CD14-positive monocyte (primary cell): ENCODE data around the gene UGCG. TPM values are rescaled to one million over a fixed set of nuclear protein-coding genes. Genes with fewer than 3 reads are reported as not detected.

Source experiments
- DNase-seq, 3 donors: peaks; one replicate each; pipeline ENCODE4 v3.0.0-alpha.2; 2011 to 2022
- H2AFZ ChIP-seq: 2 replicates; pipeline ENCODE4 v1.6.0; 2012; ENCODE audit warnings: mild to moderate bottlenecking, low read depth, low read length, inconsistent platforms; ENCODE audit not compliant: insufficient read depth, poor library complexity, severe bottlenecking
- H3K27ac ChIP-seq, 2 donors: 1 replicate in 1 of 2; 2 replicates in 1 of 2; pipeline ENCODE4 v1.5.1; 2012 to 2013; ENCODE audit warnings: low read length in 2 of 2, control low read depth in 1 of 2, inconsistent platforms in 1 of 2, low read depth in 1 of 2, mild to moderate bottlenecking in 1 of 2
- H3K27me3 ChIP-seq, 2 donors: one replicate each; pipeline versions ENCODE4 v1.6.0 to v1.6.1; 2011 to 2013; ENCODE audit warnings: low read length in 2 of 2; ENCODE audit not compliant: control insufficient read depth in 2 of 2, insufficient read depth in 2 of 2
- H3K36me3 ChIP-seq, 2 donors: replicated peaks in 1 of 2; 1 replicate in 1 of 2; 2 replicates in 1 of 2; pipeline versions ENCODE4 v1.5.1 to v1.6.1; 2012 to 2013; ENCODE audit warnings: low read length in 2 of 2, control low read depth in 1 of 2, inconsistent platforms in 1 of 2, mild to moderate bottlenecking in 1 of 2; ENCODE audit not compliant: insufficient read depth in 2 of 2, control insufficient read depth in 1 of 2
- H3K4me1 ChIP-seq, 2 donors: 1 replicate in 1 of 2; 2 replicates in 1 of 2; pipeline versions ENCODE4 v1.5.1 to v1.6.1; 2012 to 2013; ENCODE audit warnings: low read length in 2 of 2, control low read depth in 1 of 2, inconsistent platforms in 1 of 2, mild to moderate bottlenecking in 1 of 2, moderate library complexity in 1 of 2; ENCODE audit not compliant: insufficient read depth in 2 of 2, control insufficient read depth in 1 of 2
- H3K4me2 ChIP-seq: replicated peaks from 2 replicates; pipeline ENCODE3; 2012; ENCODE audit warnings: low read length, moderate library complexity, mild to moderate bottlenecking; ENCODE audit not compliant: poor library complexity, severe bottlenecking; ENCODE audit errors: extremely low read depth
- H3K4me3 ChIP-seq, 3 experiments: fragments of 200-600 bp in 1 of 3; sonication (generic) in 1 of 3; replicated peaks in 1 of 3; 1 replicate in 2 of 3; 2 replicates in 1 of 3; pipeline ENCODE4 v1.5.1; 2011 to 2013; ENCODE audit warnings: low read length in 3 of 3, mild to moderate bottlenecking in 3 of 3, control low read depth in 2 of 3, low read depth in 2 of 3, inconsistent platforms in 1 of 3, moderate library complexity in 1 of 3
- H3K79me2 ChIP-seq: 2 replicates; pipeline ENCODE4 v1.6.0; 2012; ENCODE audit warnings: mild to moderate bottlenecking, control low read depth, inconsistent platforms, low read length, moderate library complexity; ENCODE audit not compliant: insufficient read depth
- H3K9ac ChIP-seq: 2 replicates; pipeline ENCODE4 v1.6.0; 2017; ENCODE audit warnings: low read length, mild to moderate bottlenecking; ENCODE audit not compliant: insufficient read depth, poor library complexity, severe bottlenecking
- H3K9me3 ChIP-seq, 2 donors: replicated peaks in 1 of 2; 1 replicate in 1 of 2; 2 replicates in 1 of 2; pipeline versions ENCODE4 v1.5.1 to v1.6.1; 2012 to 2013; ENCODE audit warnings: low read length in 2 of 2, control low read depth in 1 of 2; ENCODE audit not compliant: control insufficient read depth in 1 of 2, insufficient read depth in 1 of 2
- H4K20me1 ChIP-seq: 2 replicates; pipeline ENCODE4 v1.6.0; 2012; ENCODE audit warnings: mild to moderate bottlenecking, low read length, control low read depth, moderate library complexity; ENCODE audit not compliant: insufficient read depth
- H3K27ac Mint-ChIP-seq, 7 donors: one replicate each; pipeline ENCODE4 v1.8.0; 2020; ENCODE audit warnings: mild to moderate bottlenecking in 7 of 7, mixed read lengths in 7 of 7, moderate library complexity in 6 of 7, inconsistent platforms in 2 of 7
- H3K27me3 Mint-ChIP-seq, 3 donors: one replicate each; pipeline ENCODE4 v1.8.0; 2021 to 2022; ENCODE audit warnings: low read depth in 3 of 3, mild to moderate bottlenecking in 3 of 3, mixed read lengths in 3 of 3, moderate library complexity in 3 of 3, inconsistent platforms in 1 of 3
- H3K36me3 Mint-ChIP-seq, 2 donors: one replicate each; pipeline ENCODE4 v1.8.0; 2020; ENCODE audit warnings: mixed read lengths in 2 of 2, inconsistent platforms in 1 of 2, mild to moderate bottlenecking in 1 of 2
- H3K4me1 Mint-ChIP-seq: one replicate; pipeline ENCODE4 v1.8.0; 2020; ENCODE audit warnings: mild to moderate bottlenecking, mixed read lengths
- H3K4me3 Mint-ChIP-seq, 2 donors: one replicate each; pipeline ENCODE4 v1.8.0; 2020; ENCODE audit warnings: mild to moderate bottlenecking in 2 of 2, mixed read lengths in 2 of 2, moderate library complexity in 1 of 2
- H3K9me3 Mint-ChIP-seq, 7 donors: one replicate each; pipeline ENCODE4 v1.8.0; 2020 to 2022; ENCODE audit warnings: mixed read lengths in 7 of 7, mild to moderate bottlenecking in 6 of 7, moderate library complexity in 6 of 7, inconsistent platforms in 2 of 7
- CTCF ChIP-seq: fragments of 200-600 bp; IDR thresholded peaks from one replicate; pipeline ENCODE4 v1.8.0; 2022; ENCODE audit warnings: antibody characterized with exemption, mild to moderate bottlenecking
- WGBS: methylation state at CpG from one replicate; pipeline ENCODE4 v1.1.5; 2013; ENCODE audit warnings: missing lambda C conversion rate; ENCODE audit not compliant: insufficient coverage; 5-methylcytosine and 5-hydroxymethylcytosine counted together
- intact Hi-C, 2 donors: fragments of 100-400 bp; cut with micrococcal nuclease; formaldehyde crosslinking; loops; one replicate each; pipeline versions ENCODE4 v1.15.0 to v1.15.1; 2023
- polyA plus RNA-seq, 3 donors: library from polyadenylated mRNA; depleted of rRNA in 1 of 3; unstranded in 2 of 3; stranded (reverse) in 1 of 3; fragments of 300-500 nt in 2 of 3; fragments of >200 nt in 1 of 3; fragmentation: Illumina TruSeq in 2 of 3; gene quantifications; 1 replicate in 2 of 3; 2 replicates in 1 of 3; pipeline ENCODE4 v1.2.3, GENCODE V29; 2012 to 2021

Gene UGCG
- polyA plus RNA-seq, 3 donors = 2.7 to 7.9 (median 4.1) TPM

GRCh38 chr9:111852291-111852690 lies 44.3 kb upstream of the UGCG start:
- Histone ChIP-seq H3K4me2 (no peak overlapping the region), H3K4me1 (peaks cover 9 to 15% of the 10 kb centered on the region in 2 donors), H4K20me1 (no peaks in the 10 kb centered on the region), H3K9ac (no peak overlapping the region), H2AFZ (no peak overlapping the region), H3K9me3 (no peaks in the 10 kb centered on the region), H3K27ac (no peak overlapping the region), H3K79me2 (no peaks in the 10 kb centered on the region), H3K4me3 (no peak overlapping the region), H3K27me3 (no peaks in the 10 kb centered on the region), H3K36me3 (no peaks in the 10 kb centered on the region)
- H3K27ac Mint-ChIP-seq = peak overlapping the region in 1 of 7 donors; percentile 27
- H3K4me3 Mint-ChIP-seq = no peak overlapping the region
- WGBS = no CpG with 5 or more reads among the region's 1 CpG
- H3K9me3 Mint-ChIP-seq = peaks cover 0 to 3% (median 0%) of the 10 kb centered on the region in 7 donors
- no peak for DNase-seq
- H3K4me1 Mint-ChIP-seq = peaks cover 22% of the 10 kb centered on the region
- H3K27me3 Mint-ChIP-seq = peaks cover 0 to 4% (median 0%) of the 10 kb centered on the region in 3 donors
- no peak for TF ChIP-seq CTCF
- intact Hi-C loops = no loop called here
- no peaks in the 10 kb centered on the region for H3K36me3 Mint-ChIP-seq

- Histone ChIP-seq H3K27ac (no peak overlapping the region), H3K9ac (no peak overlapping the region), H3K27me3 (no peaks in the 10 kb centered on the region), H3K36me3 (no peaks in the 10 kb centered on the region), H4K20me1 (no peaks in the 10 kb centered on the region), H2AFZ (no peak overlapping the region), H3K4me1 (peaks cover 9 to 15% of the 10 kb centered on the region in 2 donors), H3K9me3 (no peaks in the 10 kb centered on the region), H3K79me2 (no peaks in the 10 kb centered on the region), H3K4me3 (no peak overlapping the region), H3K4me2 (no peak overlapping the region)
- TF ChIP-seq CTCF = no peak
- no peak for DNase-seq
- H3K9me3 Mint-ChIP-seq = peaks cover 0 to 3% (median 0%) of the 10 kb centered on the region in 7 donors
- intact Hi-C loops = no loop called here
- peaks cover 0 to 4% (median 1%) of the 10 kb centered on the region in 3 donors for H3K27me3 Mint-ChIP-seq
- peak overlapping the region in 1 of 7 donors; percentile 6 for H3K27ac Mint-ChIP-seq
- H3K4me3 Mint-ChIP-seq = no peak overlapping the region
- peaks cover 22% of the 10 kb centered on the region for H3K4me1 Mint-ChIP-seq
- no peaks in the 10 kb centered on the region for H3K36me3 Mint-ChIP-seq
Observed at GRCh38 chr9:111853450-111853827, 43.2 kb upstream of the UGCG start.
